Fibroblast of lung (primary cell): Measurements from ENCODE around the gene ADAMTS14. TPM values are rescaled to one million over a fixed set of nuclear protein-coding genes. Genes with fewer than 3 reads are reported as not detected.
"Not testable (repeated sequence)": the region's sequence is repeated elsewhere in the genome, so short reads cannot be mapped to it uniquely, and the experiment has no call there.

Experiments
- DNase-seq, 2 donors: peaks; one replicate each; pipeline versions ENCODE4 v3.0.0 to v3.0.0-alpha.2; 2010; ENCODE audit warnings: low read depth in 2 of 2
- H2AFZ ChIP-seq: 2 replicates; pipeline ENCODE4 v1.5.1; 2012; ENCODE audit warnings: low read length, control low read depth, inconsistent platforms
- H3K27ac ChIP-seq: 2 replicates; pipeline ENCODE4 v1.5.1; 2011; ENCODE audit warnings: low read length, control low read depth; ENCODE audit not compliant: insufficient read depth
- H3K27me3 ChIP-seq: 2 replicates; pipeline ENCODE4 v1.5.1; 2011; ENCODE audit warnings: mild to moderate bottlenecking, low read length; ENCODE audit not compliant: control insufficient read depth, insufficient read depth
- H3K36me3 ChIP-seq: 2 replicates; pipeline ENCODE4 v1.5.1; 2011; ENCODE audit warnings: low read length; ENCODE audit not compliant: control insufficient read depth, insufficient read depth
- H3K4me1 ChIP-seq: 2 replicates; pipeline ENCODE4 v1.5.1; 2011; ENCODE audit warnings: low read length; ENCODE audit not compliant: control insufficient read depth, insufficient read depth; ENCODE audit errors: extremely low read depth
- H3K4me2 ChIP-seq: 2 replicates; pipeline ENCODE4 v1.5.1; 2011; ENCODE audit warnings: low read length, control low read depth; ENCODE audit not compliant: insufficient read depth; ENCODE audit errors: extremely low read depth
- H3K4me3 ChIP-seq, 4 experiments: fragments of 200-600 bp in 1 of 4; sonication (generic) in 1 of 4; replicated peaks in 1 of 4; 2 replicates each; pipeline ENCODE4 v1.5.1; 2011 to 2016; ENCODE audit warnings: low read length in 4 of 4, low read depth in 3 of 4, mild to moderate bottlenecking in 3 of 4, control low read depth in 2 of 4, inconsistent platforms in 1 of 4, mixed read lengths in 1 of 4; ENCODE audit not compliant: insufficient read depth in 1 of 4; ENCODE audit errors: control extremely low read depth in 1 of 4
- H3K79me2 ChIP-seq: 2 replicates; pipeline ENCODE4 v1.5.1; 2012; ENCODE audit warnings: mild to moderate bottlenecking, low read length, inconsistent platforms; ENCODE audit not compliant: control insufficient read depth, insufficient read depth
- H3K9ac ChIP-seq: 2 replicates; pipeline ENCODE4 v1.5.1; 2011; ENCODE audit warnings: mild to moderate bottlenecking, low read length, control low read depth; ENCODE audit not compliant: insufficient read depth
- H3K9me3 ChIP-seq: 2 replicates; pipeline ENCODE4 v1.5.1; 2012; ENCODE audit warnings: low read depth, low read length; ENCODE audit not compliant: control insufficient read depth, insufficient read depth
- H4K20me1 ChIP-seq: 2 replicates; pipeline ENCODE4 v1.5.1; 2011; ENCODE audit warnings: low read length; ENCODE audit not compliant: control insufficient read depth, insufficient read depth; ENCODE audit errors: extremely low read depth
- EZH2 ChIP-seq: IDR thresholded peaks from 2 replicates; pipeline ENCODE4 v1.5.1; 2012; ENCODE audit warnings: low read length, control low read depth, mild to moderate bottlenecking; ENCODE audit errors: missing control alignments
- polyA plus RNA-seq, 2 donors: library from polyadenylated mRNA; depleted of rRNA in 1 of 2; stranded (reverse) in 1 of 2; unstranded in 1 of 2; fragments of >200 nt; gene quantifications; 2 replicates each; pipeline ENCODE4 v1.2.1, GENCODE V29; 2011 to 2012; ENCODE audit warnings: missing spikeins in 1 of 2
- total RNA-seq: library from RNA; depleted of rRNA; stranded (reverse); fragments of >200 nt; gene quantifications from 2 replicates; pipeline ENCODE4 v1.2.1, GENCODE V29; 2014
- TF ChIP-seq, protein P1 (sequence below), 2 donors: IDR thresholded peaks in 1 of 2; conservative IDR thresholded peaks in 1 of 2; 1 replicate in 1 of 2; 2 replicates in 1 of 2; pipeline ENCODE4 v1.5.1; 2011 to 2012; ENCODE audit warnings: low read length in 2 of 2, control low read depth in 1 of 2, inconsistent platforms in 1 of 2, low read depth in 1 of 2, mild to moderate bottlenecking in 1 of 2

Gene ADAMTS14
- total and polyA plus RNA-seq, 2 donors (not counting 1 experiment from before 2014, with no cell fraction given), result 4.1 to 6.2 TPM

DNA sequence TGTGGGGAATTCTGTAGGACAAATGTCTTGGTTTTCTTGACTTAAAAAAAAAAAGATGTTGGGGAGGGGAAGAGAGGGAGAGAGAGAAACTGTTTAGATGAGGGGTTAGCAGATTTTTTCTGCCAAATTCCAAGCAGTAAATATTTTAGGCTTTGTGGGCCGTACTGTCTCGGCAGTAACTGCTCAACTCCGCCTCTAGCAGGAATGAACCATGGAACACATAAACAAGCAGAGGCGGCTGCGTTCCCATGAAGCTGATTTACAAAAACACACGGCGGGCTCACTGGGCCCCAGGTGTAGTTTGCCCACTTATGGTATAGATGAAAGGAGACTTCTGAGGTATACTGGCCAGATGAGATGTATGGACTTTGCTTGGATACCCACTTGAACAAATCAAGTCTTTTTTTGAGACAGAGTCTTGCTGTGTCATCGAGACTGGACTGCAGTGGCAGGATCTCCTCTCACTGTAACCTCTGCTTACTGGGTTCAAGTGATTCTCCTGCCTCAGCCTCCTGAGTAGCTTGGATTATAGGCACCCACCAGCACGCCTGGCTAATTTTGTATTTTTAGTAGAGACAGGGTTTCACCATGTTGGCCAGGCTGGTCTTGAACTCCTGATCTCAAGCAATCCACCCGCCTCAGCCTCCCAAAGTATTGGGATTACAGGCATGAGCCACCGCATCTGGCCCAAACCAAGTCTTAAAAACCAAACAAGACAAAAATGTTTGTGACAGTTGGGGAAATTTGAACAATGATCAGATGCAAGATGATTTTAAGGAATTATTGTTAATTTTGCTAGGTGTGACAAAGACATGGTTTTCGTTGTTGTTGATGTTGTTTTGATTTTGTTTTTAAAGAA lies 9.7 kb upstream of the ADAMTS14 start:
- TF ChIP-seq, protein P1, sequence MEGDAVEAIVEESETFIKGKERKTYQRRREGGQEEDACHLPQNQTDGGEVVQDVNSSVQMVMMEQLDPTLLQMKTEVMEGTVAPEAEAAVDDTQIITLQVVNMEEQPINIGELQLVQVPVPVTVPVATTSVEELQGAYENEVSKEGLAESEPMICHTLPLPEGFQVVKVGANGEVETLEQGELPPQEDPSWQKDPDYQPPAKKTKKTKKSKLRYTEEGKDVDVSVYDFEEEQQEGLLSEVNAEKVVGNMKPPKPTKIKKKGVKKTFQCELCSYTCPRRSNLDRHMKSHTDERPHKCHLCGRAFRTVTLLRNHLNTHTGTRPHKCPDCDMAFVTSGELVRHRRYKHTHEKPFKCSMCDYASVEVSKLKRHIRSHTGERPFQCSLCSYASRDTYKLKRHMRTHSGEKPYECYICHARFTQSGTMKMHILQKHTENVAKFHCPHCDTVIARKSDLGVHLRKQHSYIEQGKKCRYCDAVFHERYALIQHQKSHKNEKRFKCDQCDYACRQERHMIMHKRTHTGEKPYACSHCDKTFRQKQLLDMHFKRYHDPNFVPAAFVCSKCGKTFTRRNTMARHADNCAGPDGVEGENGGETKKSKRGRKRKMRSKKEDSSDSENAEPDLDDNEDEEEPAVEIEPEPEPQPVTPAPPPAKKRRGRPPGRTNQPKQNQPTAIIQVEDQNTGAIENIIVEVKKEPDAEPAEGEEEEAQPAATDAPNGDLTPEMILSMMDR (conservative IDR thresholded peaks at IDR 0.05 in 1 of 2, IDR thresholded peaks at IDR 0.05 in 1 of 2; ENCODE audit: low read depth in 1 of 2, low read length in 2 of 2), result no peak
- TF ChIP-seq EZH2, result no peak
- H2AFZ ChIP-seq, result no peak overlapping the region
- DNase-seq, result peak; percentile 62 to 82
- H3K4me2 ChIP-seq, result peak overlapping the region; percentile 2
- H3K4me3 ChIP-seq, result no peak overlapping the region
- H3K27ac ChIP-seq, result peak overlapping the region; percentile 63
- H3K79me2 ChIP-seq, result no peaks in the 10 kb centered on the region
- no peaks in the 10 kb centered on the region for H3K27me3 ChIP-seq
- H4K20me1 ChIP-seq, result no peaks in the 10 kb centered on the region
- peaks cover 27% of the 10 kb centered on the region for H3K4me1 ChIP-seq
- H3K9ac ChIP-seq, result no peak overlapping the region
- H3K36me3 ChIP-seq, result no peaks in the 10 kb centered on the region
- no peaks in the 10 kb centered on the region for H3K9me3 ChIP-seq

DNA sequence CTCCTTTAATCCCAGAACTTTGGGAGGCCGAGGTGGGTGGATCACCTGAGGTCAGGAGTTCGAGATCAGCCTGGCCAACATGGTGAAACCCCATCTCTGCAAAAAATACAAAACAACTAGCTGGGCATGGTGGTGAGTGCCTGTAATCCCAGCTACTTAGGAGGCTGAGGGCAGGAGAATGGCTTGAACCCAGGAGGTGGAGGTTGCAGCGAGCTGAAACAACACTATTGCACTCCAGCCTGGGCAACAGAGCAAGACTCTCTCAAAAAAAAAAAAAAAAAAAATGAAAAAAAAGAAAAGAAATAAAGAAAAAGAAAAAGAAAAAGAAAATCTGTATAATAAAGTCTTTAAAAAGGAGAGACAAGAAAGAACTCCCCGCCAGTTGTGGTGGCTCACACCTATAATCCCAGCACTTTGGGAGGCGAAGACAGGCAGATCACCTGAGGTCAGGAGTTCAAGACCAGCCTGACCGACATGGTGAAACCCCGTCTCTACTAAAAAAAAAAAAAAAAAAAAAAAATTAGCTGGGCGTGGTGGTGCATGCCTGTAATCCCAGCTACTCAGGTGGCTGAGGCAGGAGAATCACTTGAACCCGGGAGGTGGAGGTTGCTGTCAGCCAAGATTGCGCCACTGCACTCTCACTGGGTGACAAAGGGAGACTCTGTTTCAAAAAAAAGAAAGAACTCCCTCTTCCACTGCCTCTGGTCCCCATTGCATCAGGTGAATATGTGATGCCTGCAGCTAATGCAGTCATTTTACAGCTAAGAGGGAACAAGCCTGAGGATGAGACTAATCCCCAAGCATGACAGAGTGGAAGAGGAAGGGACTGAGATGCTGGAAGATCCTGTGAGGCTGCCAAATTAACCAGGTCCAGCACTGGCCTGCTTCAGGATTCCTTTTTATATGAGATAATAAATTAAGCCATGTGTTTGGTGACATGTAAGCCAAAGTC lies 8.6 kb upstream of the ADAMTS14 start:
- peak in 1 of 2 donors; percentile 53 for DNase-seq
- Histone ChIP-seq H3K4me2 (peak overlapping the region; percentile 67), H3K4me1 (peaks cover 26% of the 10 kb centered on the region), H3K27ac (peak overlapping the region; percentile 90)
- H3K27me3 ChIP-seq, H4K20me1 ChIP-seq, H3K4me3 ChIP-seq, H2AFZ ChIP-seq, H3K9me3 ChIP-seq, H3K36me3 ChIP-seq, H3K9ac ChIP-seq, H3K79me2 ChIP-seq: not testable (repeated sequence)

- H3K79me2 ChIP-seq, result no peaks in the 10 kb centered on the region
- H3K36me3 ChIP-seq, result no peaks in the 10 kb centered on the region
- no peaks in the 10 kb centered on the region for H4K20me1 ChIP-seq
- no peak overlapping the region for H3K4me3 ChIP-seq
- peak overlapping the region; percentile 90 for H3K27ac ChIP-seq
- H3K9ac ChIP-seq, result peak overlapping the region; percentile 21
- H3K27me3 ChIP-seq, result no peaks in the 10 kb centered on the region
- no peak overlapping the region for H2AFZ ChIP-seq
- H3K9me3 ChIP-seq, result no peaks in the 10 kb centered on the region
- peaks cover 26% of the 10 kb centered on the region for H3K4me1 ChIP-seq
- peak; percentile 96 to 100 for DNase-seq
- H3K4me2 ChIP-seq, result peak overlapping the region; percentile 67
- TF ChIP-seq EZH2, result no peak
- TF ChIP-seq, protein P1 (conservative IDR thresholded peaks at IDR 0.05 in 1 of 2, IDR thresholded peaks at IDR 0.05 in 1 of 2; ENCODE audit: low read depth in 1 of 2, low read length in 2 of 2), result no peak
These were observed 7.6 kb upstream of the ADAMTS14 start for GRCh38 chr10:70664702-70665195.
